ENCODE measurements around the gene EEF1G.

The EEF1G gene

GRCh38 chr11:62544581-62545436 lies 28.9 kb downstream of the EEF1G start:
- FAIRE-seq (no peak), DNase-seq (ENCODE audit: extremely low spot score, insufficient read length, low read depth) (no peak)

- DNase-seq (ENCODE audit: extremely low spot score, insufficient read length, low read depth) (no peak), FAIRE-seq (no peak)
These were observed 29.8 kb downstream of the EEF1G start for GRCh38 chr11:62543680-62544444.

GRCh38 chr11:62542750-62543567 lies 30.7 kb downstream of the EEF1G start:
- DNase-seq (ENCODE audit: extremely low spot score, insufficient read length, low read depth) (no peak), FAIRE-seq (peak; percentile 77)

GRCh38 chr11:62542111-62542745 lies 31.5 kb downstream of the EEF1G start:
- FAIRE-seq = no peak

GRCh38 chr11:62540804-62541701 lies 32.6 kb downstream of the EEF1G start:
- DNase-seq (ENCODE audit: extremely low spot score, insufficient read length, low read depth) (no peak), FAIRE-seq (peak; percentile 91)

More at GRCh38 chr11:62542111-62542745, 31.5 kb downstream of the EEF1G start:
- DNase-seq (ENCODE audit: extremely low spot score, insufficient read length, low read depth) = no peak

- FAIRE-seq = no peak
These were observed 34.3 kb downstream of the EEF1G start for GRCh38 chr11:62539238-62539925.

GRCh38 chr11:62538470-62539237 lies 35.0 kb downstream of the EEF1G start:
- DNase-seq (ENCODE audit: extremely low spot score, insufficient read length, low read depth) = no peak
- FAIRE-seq = no peak

More at GRCh38 chr11:62539238-62539925, 34.3 kb downstream of the EEF1G start:
- no peak for DNase-seq (ENCODE audit: extremely low spot score, insufficient read length, low read depth)

- DNase-seq (ENCODE audit: extremely low spot score, insufficient read length, low read depth) = no peak
- no peak for FAIRE-seq
These were observed 37.3 kb downstream of the EEF1G start for GRCh38 chr11:62536301-62536957.

GRCh38 chr11:62535802-62536201 lies 37.9 kb downstream of the EEF1G start:
- FAIRE-seq = no peak
- no peak for DNase-seq (ENCODE audit: extremely low spot score, insufficient read length, low read depth)

- FAIRE-seq (no peak), DNase-seq (ENCODE audit: extremely low spot score, insufficient read length, low read depth) (no peak)
These were observed 38.7 kb downstream of the EEF1G start for GRCh38 chr11:62534779-62535545.

- FAIRE-seq (no peak), DNase-seq (ENCODE audit: extremely low spot score, insufficient read length, low read depth) (no peak)
These were observed 41.6 kb downstream of the EEF1G start for GRCh38 chr11:62532096-62532495.

- DNase-seq (ENCODE audit: extremely low spot score, insufficient read length, low read depth) (no peak), FAIRE-seq (no peak)
These were observed 56.8 kb downstream of the EEF1G start for GRCh38 chr11:62516736-62517371.

- FAIRE-seq (no peak), DNase-seq (ENCODE audit: extremely low spot score, insufficient read length, low read depth) (no peak)
These were observed 59.5 kb downstream of the EEF1G start for GRCh38 chr11:62514151-62514550.

GRCh38 chr11:62513626-62514025 lies 60.1 kb downstream of the EEF1G start:
- FAIRE-seq = no peak
- no peak for DNase-seq (ENCODE audit: extremely low spot score, insufficient read length, low read depth)

GRCh38 chr11:62512961-62513360 lies 60.7 kb downstream of the EEF1G start:
- FAIRE-seq = no peak
- DNase-seq (ENCODE audit: extremely low spot score, insufficient read length, low read depth) = no peak
